Pancreas (tissue), 10 donors: ENCODE measurements around the gene BEST2. TPM values are rescaled to one million over a fixed set of nuclear protein-coding genes. Genes with fewer than 3 reads are reported as not detected.
A peak's percentile ranks its signal among the peaks of the same experiment; 100 is the strongest.

ENCODE experiments used
- ATAC-seq, 4 donors: fragments of 200-7000 bp; cut with Tn5 transposase; one replicate each; pipeline versions ENCODE4 v1.8.0 to v1.9.1; 2020; ENCODE audit warnings: mild to moderate bottlenecking in 4 of 4, moderate library complexity in 4 of 4
- DNase-seq, 6 donors: peaks; one replicate each; pipeline ENCODE4 v3.0.0-alpha.2; 2020
- FAIRE-seq: peaks from 2 replicates; lab custom pipeline; 2012; peaks lifted over from hg19 to GRCh38; lab: Jason Lieb, UNC
- H3K27ac ChIP-seq, 4 donors: fragments of 200-600 bp; sonication (generic); 1 replicate in 3 of 4; 2 replicates in 1 of 4; pipeline versions ENCODE4 v1.5.0 to v1.8.0; 2020
- H3K27me3 ChIP-seq, 4 donors: fragments of 200-600 bp; one replicate each; pipeline ENCODE4 v1.8.0; 2021
- H3K36me3 ChIP-seq, 3 donors: fragments of 200-600 bp; sonication (generic) in 1 of 3; one replicate each; pipeline versions ENCODE4 v1.5.0 to v1.8.0; 2020 to 2021
- H3K4me1 ChIP-seq, 3 donors: fragments of 200-600 bp; one replicate each; pipeline ENCODE4 v1.8.0; 2021
- H3K4me3 ChIP-seq, 4 donors: fragments of 200-600 bp; sonication (generic) in 2 of 4; one replicate each; pipeline versions ENCODE4 v1.5.0 to v1.8.0; 2020 to 2021
- H3K9me3 ChIP-seq, 4 donors: fragments of 200-600 bp; one replicate each; pipeline ENCODE4 v1.8.0; 2021
- CTCF ChIP-seq, 4 donors: fragments of 200-600 bp; sonication (generic) in 3 of 4; IDR thresholded peaks; one replicate each; pipeline versions ENCODE4 v1.5.0 to v1.8.0; 2021; ENCODE audit warnings: antibody characterized with exemption in 4 of 4
- WGBS, 2 donors: extraction: QIAGEN DNeasy Blood & Tissue Kit; methylation state at CpG; one replicate each; pipeline ENCODE4 v1.1.7; 2013; 5-methylcytosine and 5-hydroxymethylcytosine counted together
- intact Hi-C, 3 donors: fragments of 100-400 bp; cut with DNase I; formaldehyde crosslinking; loops; one replicate each; pipeline versions ENCODE4 v1.11.1 to v1.14.2; 2022
- polyA plus RNA-seq, 2 donors: library from polyadenylated mRNA; stranded (reverse); fragments of 200-250 nt; gene quantifications; one replicate each; pipeline ENCODE4 v1.2.3, GENCODE V29; 2013
- total RNA-seq, 6 donors: library from RNA; stranded (reverse); fragmentation: NEBNext Ultra II Directional in 4 of 6; extraction: Animal tissue kit (Norgen Biotek cat#: 25700) in 4 of 6; gene quantifications; one replicate each; pipeline versions ENCODE4 v1.2.1 to v1.2.4, GENCODE V29; 2021 to 2023
- donor health status: healthy with polysubstance abuse.
- donor health status: DM: no; HTN: no; CAD: no; lungs with moderate emphysema.
- donor health status: DM: no; HTN: no; CAD: no.
- donor health status: control.
- donor health status: control.
- donor health status: Bipolar disorder and iron deficiency.
- donor health status: DM: yes; HTN: yes; CAD: no.
- donor health status: DM: no; HTN: no; CAD: no.
- donor health status: DM: no; HTN: no; CAD: no.
- donor health status: DM: yes; HTN: yes; CAD: no.

Gene BEST2
- total and polyA plus RNA-seq, 8 donors: not detected

- no peak for TF ChIP-seq CTCF (IDR thresholded peaks at IDR 0.05)
- no peak for ATAC-seq
- Histone ChIP-seq H3K9me3 (no peaks in the 10 kb centered on the region), H3K27ac (peak overlapping the region; percentile 68 to 99 (median 84)), H3K27me3 (no peaks in the 10 kb centered on the region), H3K4me1 (peaks cover 10 to 47% (median 21%) of the 10 kb centered on the region in 3 donors), H3K4me3 (peak overlapping the region; percentile 11 to 55 (median 40)), H3K36me3 (no peaks in the 10 kb centered on the region)
- no peak for DNase-seq
- 0 to 1% methylated on average over 11 to 12 of the region's 12 CpGs for WGBS, 2 donors
- no peak for FAIRE-seq
- intact Hi-C loops: no loop called here
These were observed 30.5 kb downstream of the BEST2 start for GRCh38 chr19:12782174-12782423.

GRCh38 chr19:12782424-12783290, 31.1 kb downstream of the BEST2 start:
- FAIRE-seq (no peak), DNase-seq (peak; percentile 76 to 87 (median 83))
- H3K4me3 ChIP-seq: peak overlapping the region; percentile 11 to 55 (median 40)

GRCh38 chr19:12783291-12783848, 31.8 kb downstream of the BEST2 start:
- ATAC-seq (no peak), FAIRE-seq (no peak), DNase-seq (no peak)
- H3K4me3 ChIP-seq: peak overlapping the region in 2 of 4 donors; percentile 46 to 55
- TF ChIP-seq CTCF (IDR thresholded peaks at IDR 0.05): no peak
- no peaks in the 10 kb centered on the region for H3K9me3 ChIP-seq
- no peaks in the 10 kb centered on the region for H3K36me3 ChIP-seq
- peaks cover 5 to 57% (median 23%) of the 10 kb centered on the region in 3 donors for H3K4me1 ChIP-seq
- H3K27me3 ChIP-seq: no peaks in the 10 kb centered on the region
- WGBS, 2 donors: 32 to 37% methylated on average over 16 of the region's 16 CpGs
- H3K27ac ChIP-seq: peak overlapping the region; percentile 68 to 99 (median 84)
- intact Hi-C loops: no loop called here

More at GRCh38 chr19:12782424-12783290, 31.1 kb downstream of the BEST2 start:
- Histone ChIP-seq H3K4me1 (peaks cover 5 to 50% (median 21%) of the 10 kb centered on the region in 3 donors), H3K27ac (peak overlapping the region; percentile 68 to 99 (median 84)), H3K27me3 (no peaks in the 10 kb centered on the region), H3K36me3 (no peaks in the 10 kb centered on the region), H3K9me3 (no peaks in the 10 kb centered on the region)
- no peak for TF ChIP-seq CTCF (IDR thresholded peaks at IDR 0.05)
- 2% methylated on average over 55 to 88 of the region's 88 CpGs for WGBS, 2 donors
- intact Hi-C loops: no loop called here
- peak; percentile 43 to 65 (median 46) for ATAC-seq

- WGBS, 2 donors: 29 to 33% methylated on average over 16 to 19 of the region's 19 CpGs
- no peak overlapping the region for H3K4me3 ChIP-seq
These were observed 32.3 kb downstream of the BEST2 start for GRCh38 chr19:12783849-12784393.

More at GRCh38 chr19:12783849-12784393, 32.3 kb downstream of the BEST2 start:
- no peak for FAIRE-seq
- no peak for TF ChIP-seq CTCF (IDR thresholded peaks at IDR 0.05)
- peaks cover 11 to 58% (median 24%) of the 10 kb centered on the region in 3 donors for H3K4me1 ChIP-seq
- intact Hi-C loops: no loop called here
- peak overlapping the region; percentile 68 to 99 (median 84) for H3K27ac ChIP-seq
- DNase-seq: peak in 2 of 6 donors; percentile 58 to 66
- no peak for ATAC-seq
- H3K9me3 ChIP-seq: no peaks in the 10 kb centered on the region
- no peaks in the 10 kb centered on the region for H3K36me3 ChIP-seq
- no peaks in the 10 kb centered on the region for H3K27me3 ChIP-seq
